ENCODE measurements around the gene STAT3. TPM values are rescaled to one million over a fixed set of nuclear protein-coding genes. Genes with fewer than 3 reads are reported as not detected.
A peak's percentile ranks its signal among the peaks of the same experiment; 100 is the strongest.

Gene STAT3
- polyA plus RNA-seq, 1 donor = 193 TPM

GRCh38 chr17:42409523-42410318 is 21.5 kb upstream of the STAT3 start:
- no peak overlapping the region for H3K4me3 ChIP-seq (ENCODE audit: low read length)
- no peak for DNase-seq
- no peaks in the 10 kb centered on the region for H3K27me3 ChIP-seq (ENCODE audit: control insufficient read depth, insufficient read depth, low read length)
- no CpG with 5 or more reads among the region's 5 CpGs for WGBS (ENCODE audit: insufficient coverage, low lambda C conversion rate)
- H3K27ac ChIP-seq (ENCODE audit: low read length) = peak overlapping the region; percentile 12
- peaks cover 10% of the 10 kb centered on the region for H3K9me3 ChIP-seq (ENCODE audit: control insufficient read depth, low read depth, low read length)
- no peaks in the 10 kb centered on the region for H3K36me3 ChIP-seq (ENCODE audit: control insufficient read depth, insufficient read depth, low read length)
- no peaks in the 10 kb centered on the region for H3K4me1 ChIP-seq (ENCODE audit: control insufficient read depth, insufficient read depth, low read length)

GRCh38 chr17:42408061-42408460 is 19.8 kb upstream of the STAT3 start:
- peaks cover 5% of the 10 kb centered on the region for H3K36me3 ChIP-seq (ENCODE audit: control insufficient read depth, insufficient read depth, low read length)
- H3K4me3 ChIP-seq (ENCODE audit: low read length) = no peak overlapping the region
- peaks cover 14% of the 10 kb centered on the region for H3K4me1 ChIP-seq (ENCODE audit: control insufficient read depth, insufficient read depth, low read length)
- no CpG with 5 or more reads among the region's 2 CpGs for WGBS (ENCODE audit: insufficient coverage, low lambda C conversion rate)
- H3K27ac ChIP-seq (ENCODE audit: low read length) = no peak overlapping the region
- no peak for DNase-seq
- peaks cover 22% of the 10 kb centered on the region for H3K9me3 ChIP-seq (ENCODE audit: control insufficient read depth, low read depth, low read length)
- no peaks in the 10 kb centered on the region for H3K27me3 ChIP-seq (ENCODE audit: control insufficient read depth, insufficient read depth, low read length)

- Histone ChIP-seq H3K36me3 (ENCODE audit: control insufficient read depth, insufficient read depth, low read length) (peaks cover 5% of the 10 kb centered on the region), H3K4me3 (ENCODE audit: low read length) (no peak overlapping the region), H3K9me3 (ENCODE audit: control insufficient read depth, low read depth, low read length) (peaks cover 22% of the 10 kb centered on the region), H3K27me3 (ENCODE audit: control insufficient read depth, insufficient read depth, low read length) (no peaks in the 10 kb centered on the region), H3K27ac (ENCODE audit: low read length) (no peak overlapping the region), H3K4me1 (ENCODE audit: control insufficient read depth, insufficient read depth, low read length) (peaks cover 21% of the 10 kb centered on the region)
- no CpG with 5 or more reads among the region's 2 CpGs for WGBS (ENCODE audit: insufficient coverage, low lambda C conversion rate)
- DNase-seq = peak in 1 of 2 donors; percentile 64
Measured at GRCh38 chr17:42407289-42407836, 19.1 kb upstream of the STAT3 start.

DNA sequence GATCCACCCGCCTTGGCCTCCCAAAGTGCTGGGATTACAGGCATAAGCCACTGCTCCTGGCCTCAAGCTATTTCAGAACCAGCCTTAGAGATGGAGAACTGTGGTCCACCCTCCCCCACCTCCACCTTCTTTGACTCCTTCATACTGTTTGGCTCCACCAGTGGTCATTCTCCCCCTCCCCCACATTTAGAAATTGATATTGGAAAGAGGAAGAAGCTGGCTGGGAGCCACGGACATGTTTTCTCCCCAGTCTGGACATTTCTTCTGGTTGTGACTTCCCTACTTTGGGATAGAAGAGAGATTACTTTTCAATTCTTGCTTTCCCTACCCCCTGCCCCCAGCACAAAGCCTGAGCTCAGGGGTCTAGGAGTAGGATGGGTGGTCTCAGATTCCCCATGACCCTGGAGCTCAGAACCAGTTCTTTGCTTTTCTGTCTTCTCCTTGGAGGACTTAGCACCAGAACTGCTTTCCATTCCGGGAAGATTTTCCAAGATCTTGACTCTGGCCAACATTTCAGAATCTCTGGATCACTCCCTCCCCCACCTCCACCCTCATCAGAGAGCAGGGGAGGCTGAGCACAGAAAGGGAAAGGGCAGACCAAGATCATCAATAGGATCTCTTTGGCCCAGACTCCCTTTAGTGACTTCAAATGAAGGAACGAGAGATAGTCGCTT is 18.5 kb upstream of the STAT3 start:
- H3K27ac ChIP-seq (ENCODE audit: low read length) = no peak overlapping the region
- no CpG with 5 or more reads among the region's 5 CpGs for WGBS (ENCODE audit: insufficient coverage, low lambda C conversion rate)
- no peaks in the 10 kb centered on the region for H3K27me3 ChIP-seq (ENCODE audit: control insufficient read depth, insufficient read depth, low read length)
- H3K9me3 ChIP-seq (ENCODE audit: control insufficient read depth, low read depth, low read length) = peaks cover 22% of the 10 kb centered on the region
- no peak for DNase-seq
- peaks cover 22% of the 10 kb centered on the region for H3K4me1 ChIP-seq (ENCODE audit: control insufficient read depth, insufficient read depth, low read length)
- peaks cover 5% of the 10 kb centered on the region for H3K36me3 ChIP-seq (ENCODE audit: control insufficient read depth, insufficient read depth, low read length)
- no peak overlapping the region for H3K4me3 ChIP-seq (ENCODE audit: low read length)

- Histone ChIP-seq H3K27me3 (ENCODE audit: control insufficient read depth, insufficient read depth, low read length) (no peaks in the 10 kb centered on the region), H3K4me1 (ENCODE audit: control insufficient read depth, insufficient read depth, low read length) (peaks cover 26% of the 10 kb centered on the region), H3K4me3 (ENCODE audit: low read length) (no peak overlapping the region), H3K36me3 (ENCODE audit: control insufficient read depth, insufficient read depth, low read length) (peaks cover 5% of the 10 kb centered on the region), H3K27ac (ENCODE audit: low read length) (no peak overlapping the region), H3K9me3 (ENCODE audit: control insufficient read depth, low read depth, low read length) (peaks cover 22% of the 10 kb centered on the region)
- WGBS (ENCODE audit: insufficient coverage, low lambda C conversion rate) = no CpG with 5 or more reads among the region's 26 CpGs
- DNase-seq = peak in 1 of 2 donors; percentile 63
Measured at GRCh38 chr17:42405963-42406495, 17.8 kb upstream of the STAT3 start.

DNA sequence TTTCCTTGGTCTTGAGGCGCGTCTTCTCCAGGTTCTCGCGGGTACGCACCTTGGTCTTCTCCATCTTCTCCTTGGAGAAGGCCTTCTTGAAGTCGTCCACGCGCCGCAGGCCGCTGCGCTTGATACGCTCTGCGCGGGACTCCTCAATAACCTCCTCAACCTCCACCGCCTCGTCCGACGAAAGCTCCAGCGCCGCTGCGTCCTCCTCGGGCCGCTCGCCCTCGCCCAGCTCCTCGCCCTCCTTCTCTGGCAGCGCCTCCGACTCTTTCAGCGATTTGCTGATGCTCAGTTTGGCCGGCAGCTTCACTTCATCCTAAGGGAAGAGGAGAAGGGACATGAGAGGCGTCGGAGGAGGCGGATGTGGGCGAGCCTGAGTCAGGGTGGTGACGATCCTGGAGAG is 16.8 kb upstream of the STAT3 start:
- peaks cover 22% of the 10 kb centered on the region for H3K9me3 ChIP-seq (ENCODE audit: control insufficient read depth, low read depth, low read length)
- no peak overlapping the region for H3K4me3 ChIP-seq (ENCODE audit: low read length)
- H3K27ac ChIP-seq (ENCODE audit: low read length) = no peak overlapping the region
- H3K36me3 ChIP-seq (ENCODE audit: control insufficient read depth, insufficient read depth, low read length) = peaks cover 5% of the 10 kb centered on the region
- 83% methylated on average over 8 of the region's 35 CpGs for WGBS (ENCODE audit: insufficient coverage, low lambda C conversion rate)
- H3K27me3 ChIP-seq (ENCODE audit: control insufficient read depth, insufficient read depth, low read length) = no peaks in the 10 kb centered on the region
- H3K4me1 ChIP-seq (ENCODE audit: control insufficient read depth, insufficient read depth, low read length) = peaks cover 35% of the 10 kb centered on the region
- DNase-seq = no peak

GRCh38 chr17:42404326-42405055 is 16.2 kb upstream of the STAT3 start:
- H3K27ac ChIP-seq (ENCODE audit: low read length) = no peak overlapping the region
- no peak overlapping the region for H3K4me3 ChIP-seq (ENCODE audit: low read length)
- DNase-seq = peak in 1 of 2 donors; percentile 35
- 75% methylated on average over 2 of the region's 63 CpGs for WGBS (ENCODE audit: insufficient coverage, low lambda C conversion rate)
- peaks cover 5% of the 10 kb centered on the region for H3K36me3 ChIP-seq (ENCODE audit: control insufficient read depth, insufficient read depth, low read length)
- peaks cover 41% of the 10 kb centered on the region for H3K4me1 ChIP-seq (ENCODE audit: control insufficient read depth, insufficient read depth, low read length)
- H3K9me3 ChIP-seq (ENCODE audit: control insufficient read depth, low read depth, low read length) = peaks cover 22% of the 10 kb centered on the region
- no peaks in the 10 kb centered on the region for H3K27me3 ChIP-seq (ENCODE audit: control insufficient read depth, insufficient read depth, low read length)

- Histone ChIP-seq H3K36me3 (ENCODE audit: control insufficient read depth, insufficient read depth, low read length) (peaks cover 5% of the 10 kb centered on the region), H3K4me3 (ENCODE audit: low read length) (no peak overlapping the region), H3K9me3 (ENCODE audit: control insufficient read depth, low read depth, low read length) (peaks cover 22% of the 10 kb centered on the region), H3K4me1 (ENCODE audit: control insufficient read depth, insufficient read depth, low read length) (peaks cover 47% of the 10 kb centered on the region), H3K27me3 (ENCODE audit: control insufficient read depth, insufficient read depth, low read length) (no peaks in the 10 kb centered on the region), H3K27ac (ENCODE audit: low read length) (peak overlapping the region; percentile 87)
- peak in 1 of 2 donors; percentile 58 for DNase-seq
- 80% methylated on average over 1 of the region's 6 CpGs for WGBS (ENCODE audit: insufficient coverage, low lambda C conversion rate)
Measured at GRCh38 chr17:42403150-42403549, 14.9 kb upstream of the STAT3 start.

- Histone ChIP-seq H3K4me3 (ENCODE audit: low read length) (no peak overlapping the region), H3K4me1 (ENCODE audit: control insufficient read depth, insufficient read depth, low read length) (peaks cover 47% of the 10 kb centered on the region)
- DNase-seq = peak; percentile 80 to 96
Measured at GRCh38 chr17:42402117-42402516, 13.9 kb upstream of the STAT3 start.

More at GRCh38 chr17:42402117-42402516, 13.9 kb upstream of the STAT3 start:
- Histone ChIP-seq H3K27me3 (ENCODE audit: control insufficient read depth, insufficient read depth, low read length) (no peaks in the 10 kb centered on the region), H3K36me3 (ENCODE audit: control insufficient read depth, insufficient read depth, low read length) (peaks cover 5% of the 10 kb centered on the region), H3K27ac (ENCODE audit: low read length) (peak overlapping the region; percentile 87), H3K9me3 (ENCODE audit: control insufficient read depth, low read depth, low read length) (peaks cover 22% of the 10 kb centered on the region)
- WGBS (ENCODE audit: insufficient coverage, low lambda C conversion rate) = no CpG with 5 or more reads among the region's 3 CpGs
